T-helper 1 cell treated with Interleukin-12 subunit alpha and Interleukin-12 subunit beta and Interleukin-4 antibody, amounts not matched to agents 30 μg/mL and 1 μg/mL, for 36 hours (primary cell): ENCODE results near the gene CALN1.
"Not testable (repeated sequence)": the region's sequence is repeated elsewhere in the genome, so short reads cannot be mapped to it uniquely, and the experiment has no call there.

Experiments
- H3K27ac Mint-ChIP-seq: one replicate; pipeline ENCODE4 v1.8.0; 2021; ENCODE audit warnings: mild to moderate bottlenecking, mixed read lengths
- H3K27me3 Mint-ChIP-seq: one replicate; pipeline ENCODE4 v1.8.0; 2021; ENCODE audit warnings: low read depth, mixed read lengths
- H3K36me3 Mint-ChIP-seq: one replicate; pipeline ENCODE4 v1.8.0; 2021; ENCODE audit warnings: low read depth, mixed read lengths
- H3K4me1 Mint-ChIP-seq: one replicate; pipeline ENCODE4 v1.8.0; 2021; ENCODE audit warnings: low read depth, mixed read lengths
- H3K4me3 Mint-ChIP-seq: one replicate; pipeline ENCODE4 v1.8.0; 2021; ENCODE audit warnings: mild to moderate bottlenecking, moderate library complexity, mixed read lengths
- H3K9me3 Mint-ChIP-seq: one replicate; pipeline ENCODE4 v1.8.0; 2021; ENCODE audit warnings: mixed read lengths

Gene CALN1

GRCh38 chr7:71752171-71752935 is 659.8 kb downstream of the CALN1 start:
- H3K36me3 Mint-ChIP-seq, result no peaks in the 10 kb centered on the region
- no peak overlapping the region for H3K4me3 Mint-ChIP-seq
- H3K4me1 Mint-ChIP-seq, result no peaks in the 10 kb centered on the region
- peaks cover 13% of the 10 kb centered on the region for H3K9me3 Mint-ChIP-seq
- no peaks in the 10 kb centered on the region for H3K27me3 Mint-ChIP-seq
- no peak overlapping the region for H3K27ac Mint-ChIP-seq

- no peak overlapping the region for H3K4me3 Mint-ChIP-seq
- H3K4me1 Mint-ChIP-seq, result no peaks in the 10 kb centered on the region
Observed at GRCh38 chr7:71750290-71750689, 661.8 kb downstream of the CALN1 start.

GRCh38 chr7:71746006-71746405 is 666.1 kb downstream of the CALN1 start:
- H3K9me3 Mint-ChIP-seq, result peaks cover 6% of the 10 kb centered on the region

More at GRCh38 chr7:71750290-71750689, 661.8 kb downstream of the CALN1 start:
- Mint-ChIP-seq H3K36me3 (no peaks in the 10 kb centered on the region), H3K27ac (no peak overlapping the region), H3K27me3 (no peaks in the 10 kb centered on the region), H3K9me3 (peaks cover 6% of the 10 kb centered on the region)

GRCh38 chr7:71740174-71740560 is 672.0 kb downstream of the CALN1 start:
- Mint-ChIP-seq H3K9me3 (peaks cover 3% of the 10 kb centered on the region), H3K4me3 (no peak overlapping the region), H3K27me3 (no peaks in the 10 kb centered on the region), H3K27ac (no peak overlapping the region), H3K36me3 (no peaks in the 10 kb centered on the region), H3K4me1 (no peaks in the 10 kb centered on the region)

More at GRCh38 chr7:71746006-71746405, 666.1 kb downstream of the CALN1 start:
- Mint-ChIP-seq H3K4me3 (no peak overlapping the region), H3K27ac (no peak overlapping the region), H3K4me1 (no peaks in the 10 kb centered on the region), H3K36me3 (no peaks in the 10 kb centered on the region), H3K27me3 (no peaks in the 10 kb centered on the region)

GRCh38 chr7:71739520-71740173 is 672.5 kb downstream of the CALN1 start:
- Mint-ChIP-seq H3K27ac (no peak overlapping the region), H3K4me3 (no peak overlapping the region), H3K4me1 (no peaks in the 10 kb centered on the region), H3K9me3 (peaks cover 3% of the 10 kb centered on the region), H3K36me3 (no peaks in the 10 kb centered on the region), H3K27me3 (no peaks in the 10 kb centered on the region)

GRCh38 chr7:71737931-71738540 is 674.1 kb downstream of the CALN1 start:
- not testable (repeated sequence) for H3K4me1 Mint-ChIP-seq, H3K4me3 Mint-ChIP-seq, H3K27me3 Mint-ChIP-seq, H3K36me3 Mint-ChIP-seq, H3K27ac Mint-ChIP-seq, H3K9me3 Mint-ChIP-seq

- Mint-ChIP-seq H3K27me3 (no peaks in the 10 kb centered on the region), H3K36me3 (no peaks in the 10 kb centered on the region), H3K9me3 (peaks cover 3% of the 10 kb centered on the region), H3K4me3 (no peak overlapping the region), H3K27ac (no peak overlapping the region), H3K4me1 (peaks cover 4% of the 10 kb centered on the region)
Observed at GRCh38 chr7:71735961-71736556, 676.1 kb downstream of the CALN1 start.

- Mint-ChIP-seq H3K27ac (no peak overlapping the region), H3K27me3 (no peaks in the 10 kb centered on the region), H3K36me3 (no peaks in the 10 kb centered on the region), H3K9me3 (peaks cover 5% of the 10 kb centered on the region), H3K4me3 (no peak overlapping the region), H3K4me1 (peaks cover 4% of the 10 kb centered on the region)
Observed at GRCh38 chr7:71733107-71733870, 678.8 kb downstream of the CALN1 start.

GRCh38 chr7:71731740-71732139 is 680.4 kb downstream of the CALN1 start:
- Mint-ChIP-seq H3K27me3 (no peaks in the 10 kb centered on the region), H3K36me3 (no peaks in the 10 kb centered on the region), H3K4me3 (no peak overlapping the region), H3K9me3 (peaks cover 13% of the 10 kb centered on the region), H3K4me1 (peaks cover 4% of the 10 kb centered on the region), H3K27ac (no peak overlapping the region)
